Breast epithelium (tissue), 3 donors: ENCODE results near the gene TSEN34.

Experiments used
- POLR2A ChIP-seq: fragments of 450-650 bp; IDR thresholded peaks from one replicate; pipeline ENCODE4 v1.6.1; 2016; ENCODE audit warnings: antibody characterized with exemption, mild to moderate bottlenecking, moderate library complexity
- TF ChIP-seq, protein P1 (sequence below), 3 donors: fragments of 450-650 bp; IDR thresholded peaks; one replicate each; pipeline ENCODE4 v1.5.1; 2016 to 2017; ENCODE audit warnings: antibody characterized with exemption in 3 of 3, mild to moderate bottlenecking in 3 of 3, moderate library complexity in 3 of 3

DNA sequence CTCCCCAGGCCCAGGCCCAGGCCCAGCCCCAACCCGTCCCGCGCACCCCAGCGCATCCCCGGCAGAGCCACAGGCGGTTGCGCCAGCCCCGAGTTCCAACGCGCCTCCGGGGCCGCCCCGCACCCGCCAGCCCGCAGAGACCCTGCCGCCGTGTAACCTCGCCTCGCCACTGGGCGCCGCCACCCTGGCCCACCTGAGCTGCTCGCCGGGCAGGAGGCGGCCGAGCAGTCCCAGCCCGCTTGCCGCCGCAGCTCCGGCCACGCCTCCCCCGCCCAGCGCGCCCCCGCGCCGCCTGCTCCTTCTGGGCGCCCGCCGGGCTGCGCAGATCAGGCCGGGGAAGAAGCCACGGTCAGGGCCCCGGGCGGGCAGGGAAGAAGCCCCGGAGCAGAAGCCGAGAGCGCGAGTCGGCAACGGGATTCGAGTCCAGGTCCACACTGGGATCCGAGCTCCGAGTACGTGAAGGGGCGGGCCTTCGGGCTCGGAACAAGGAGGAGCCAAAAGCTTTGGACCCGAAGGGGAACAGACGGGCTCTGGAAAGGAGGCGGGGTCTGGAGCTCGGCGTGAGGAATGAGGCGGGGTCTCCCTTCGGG lies 1.9 kb upstream of the TSEN34 start, which contains the start of gene MBOAT7:
- TF ChIP-seq, protein P1, sequence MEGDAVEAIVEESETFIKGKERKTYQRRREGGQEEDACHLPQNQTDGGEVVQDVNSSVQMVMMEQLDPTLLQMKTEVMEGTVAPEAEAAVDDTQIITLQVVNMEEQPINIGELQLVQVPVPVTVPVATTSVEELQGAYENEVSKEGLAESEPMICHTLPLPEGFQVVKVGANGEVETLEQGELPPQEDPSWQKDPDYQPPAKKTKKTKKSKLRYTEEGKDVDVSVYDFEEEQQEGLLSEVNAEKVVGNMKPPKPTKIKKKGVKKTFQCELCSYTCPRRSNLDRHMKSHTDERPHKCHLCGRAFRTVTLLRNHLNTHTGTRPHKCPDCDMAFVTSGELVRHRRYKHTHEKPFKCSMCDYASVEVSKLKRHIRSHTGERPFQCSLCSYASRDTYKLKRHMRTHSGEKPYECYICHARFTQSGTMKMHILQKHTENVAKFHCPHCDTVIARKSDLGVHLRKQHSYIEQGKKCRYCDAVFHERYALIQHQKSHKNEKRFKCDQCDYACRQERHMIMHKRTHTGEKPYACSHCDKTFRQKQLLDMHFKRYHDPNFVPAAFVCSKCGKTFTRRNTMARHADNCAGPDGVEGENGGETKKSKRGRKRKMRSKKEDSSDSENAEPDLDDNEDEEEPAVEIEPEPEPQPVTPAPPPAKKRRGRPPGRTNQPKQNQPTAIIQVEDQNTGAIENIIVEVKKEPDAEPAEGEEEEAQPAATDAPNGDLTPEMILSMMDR (IDR thresholded peaks at IDR 0.05) = peak in 1 of 3 donors; percentile 15
- no peak for TF ChIP-seq POLR2A
